Lung microvascular endothelial cell (primary cell): Measurements from ENCODE around the gene RTP5. TPM values are rescaled to one million over a fixed set of nuclear protein-coding genes. Genes with fewer than 3 reads are reported as not detected.
"Not testable (repeated sequence)": the region's sequence is repeated elsewhere in the genome, so short reads cannot be mapped to it uniquely, and the experiment has no call there.

Experiments
- DNase-seq, 2 donors: peaks; one replicate each; pipeline versions ENCODE4 v3.0.0 to v3.0.0-alpha.2; 2010; ENCODE audit warnings: low read depth in 2 of 2
- total RNA-seq: library from RNA; depleted of rRNA; stranded (reverse); fragments of >200 nt; gene quantifications from 2 replicates; pipeline ENCODE4 v1.2.1, GENCODE V29; 2014

Gene RTP5
- total RNA-seq, 1 donor from 2014 or later, result not detected

DNA sequence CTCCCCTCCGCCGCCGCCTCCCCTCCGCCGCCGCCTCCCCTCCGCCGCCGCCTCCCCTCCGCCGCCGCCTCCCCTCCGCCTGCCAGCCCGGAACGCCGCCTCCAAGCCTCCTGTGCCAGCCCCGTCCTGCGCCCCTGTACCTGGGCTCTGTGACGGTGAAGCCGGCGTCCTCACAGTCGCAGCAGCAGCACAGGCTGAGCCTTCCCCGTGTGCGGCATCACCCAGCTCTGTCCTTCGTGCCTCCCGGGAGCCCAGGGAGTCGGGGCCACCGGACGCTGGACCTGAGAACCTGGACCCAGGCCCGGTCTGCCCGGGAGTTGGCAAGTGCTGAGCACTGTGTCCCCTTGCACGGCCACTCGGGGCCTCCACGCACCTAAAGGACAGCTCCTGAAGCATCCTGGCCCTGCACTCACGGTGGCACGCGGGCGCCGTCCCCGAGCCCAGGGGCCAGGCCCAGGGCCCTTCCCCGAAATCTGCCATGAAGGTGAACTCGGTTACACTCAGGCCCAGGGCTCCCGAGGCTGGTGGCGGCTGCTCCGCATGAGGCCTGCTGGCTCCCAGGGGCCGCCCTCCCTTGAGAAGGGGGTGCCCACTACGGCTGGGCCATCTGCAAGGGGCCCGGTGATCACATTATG lies 32.9 kb downstream of the RTP5 start:
- DNase-seq, result no peak

DNA sequence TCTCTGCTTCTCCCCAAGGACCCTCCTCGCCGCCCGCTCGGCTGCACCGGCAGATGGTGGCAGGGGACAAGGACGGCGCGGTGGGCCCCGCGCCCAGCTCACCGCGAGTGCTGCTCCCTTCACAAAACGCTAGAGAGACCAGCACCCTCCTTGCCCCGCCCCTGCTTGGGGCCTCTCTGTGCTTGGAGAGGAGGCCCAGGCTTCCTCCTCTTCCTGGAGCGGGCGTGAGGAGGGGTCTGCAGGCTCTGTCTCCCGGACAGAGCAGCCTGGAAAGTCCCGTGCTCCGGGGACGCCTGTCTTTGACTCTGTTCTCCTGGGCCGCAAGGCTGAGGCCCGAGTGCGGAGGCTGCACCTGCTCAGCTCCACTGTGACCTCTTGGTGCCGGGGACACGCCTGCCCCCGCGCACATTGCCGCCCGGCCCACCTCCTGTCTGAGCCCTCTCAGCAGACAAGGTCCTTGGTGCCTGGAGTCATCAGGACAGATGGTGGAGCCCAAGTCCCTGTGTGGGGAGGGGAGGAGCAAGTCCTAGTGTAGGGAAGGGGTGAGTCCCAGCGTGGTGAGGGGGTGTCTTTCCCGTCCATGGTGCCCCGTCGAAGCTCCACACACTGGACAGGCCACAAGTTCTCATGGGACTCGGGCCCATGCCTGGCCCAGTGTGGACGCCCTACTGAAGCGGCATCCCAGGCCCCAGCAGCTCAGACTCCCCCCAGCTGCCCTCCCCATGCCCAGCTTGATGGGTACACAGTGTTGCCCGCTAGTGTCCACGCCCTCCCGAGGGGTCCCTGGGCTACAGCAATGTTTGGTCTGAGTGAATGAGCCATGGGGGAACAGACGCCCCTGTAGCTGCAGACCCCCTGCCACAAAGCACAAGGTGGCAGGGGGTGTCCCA lies 33.8 kb downstream of the RTP5 start:
- DNase-seq, result no peak

DNA sequence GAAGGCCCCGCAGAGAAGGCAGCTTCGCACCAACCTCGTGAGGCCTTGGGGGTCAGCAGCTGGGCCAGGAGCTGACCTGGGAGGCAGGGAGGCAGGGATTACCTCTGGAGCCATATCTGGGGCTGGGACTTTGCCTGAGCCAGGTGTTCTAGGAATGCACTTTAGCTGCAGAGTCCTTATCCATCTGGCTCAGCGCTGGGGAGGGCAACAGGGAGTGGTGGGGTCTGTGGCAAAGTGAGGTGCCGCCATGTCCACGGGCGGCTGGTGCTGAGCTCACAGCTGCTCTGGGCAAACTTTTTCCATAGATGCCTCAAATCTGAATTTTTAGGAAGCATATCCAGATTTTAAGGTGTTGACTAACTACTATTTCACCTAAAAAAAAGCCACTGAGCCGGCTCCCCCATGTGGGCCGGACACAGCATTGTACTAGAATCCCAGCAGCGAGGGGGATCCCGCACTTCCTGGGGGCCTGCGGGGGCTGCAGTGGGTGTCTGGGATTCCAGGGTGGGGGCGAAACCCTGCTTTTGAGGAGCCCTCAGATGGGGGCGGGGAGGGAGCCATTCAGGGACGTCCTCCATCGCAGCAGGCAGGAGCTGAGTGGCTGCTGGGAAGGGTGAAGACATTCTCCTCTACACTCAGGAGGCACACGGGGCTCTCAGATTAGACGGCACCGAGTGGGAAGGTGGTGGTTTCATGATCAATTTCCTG lies 34.6 kb downstream of the RTP5 start:
- DNase-seq, result no peak

DNA sequence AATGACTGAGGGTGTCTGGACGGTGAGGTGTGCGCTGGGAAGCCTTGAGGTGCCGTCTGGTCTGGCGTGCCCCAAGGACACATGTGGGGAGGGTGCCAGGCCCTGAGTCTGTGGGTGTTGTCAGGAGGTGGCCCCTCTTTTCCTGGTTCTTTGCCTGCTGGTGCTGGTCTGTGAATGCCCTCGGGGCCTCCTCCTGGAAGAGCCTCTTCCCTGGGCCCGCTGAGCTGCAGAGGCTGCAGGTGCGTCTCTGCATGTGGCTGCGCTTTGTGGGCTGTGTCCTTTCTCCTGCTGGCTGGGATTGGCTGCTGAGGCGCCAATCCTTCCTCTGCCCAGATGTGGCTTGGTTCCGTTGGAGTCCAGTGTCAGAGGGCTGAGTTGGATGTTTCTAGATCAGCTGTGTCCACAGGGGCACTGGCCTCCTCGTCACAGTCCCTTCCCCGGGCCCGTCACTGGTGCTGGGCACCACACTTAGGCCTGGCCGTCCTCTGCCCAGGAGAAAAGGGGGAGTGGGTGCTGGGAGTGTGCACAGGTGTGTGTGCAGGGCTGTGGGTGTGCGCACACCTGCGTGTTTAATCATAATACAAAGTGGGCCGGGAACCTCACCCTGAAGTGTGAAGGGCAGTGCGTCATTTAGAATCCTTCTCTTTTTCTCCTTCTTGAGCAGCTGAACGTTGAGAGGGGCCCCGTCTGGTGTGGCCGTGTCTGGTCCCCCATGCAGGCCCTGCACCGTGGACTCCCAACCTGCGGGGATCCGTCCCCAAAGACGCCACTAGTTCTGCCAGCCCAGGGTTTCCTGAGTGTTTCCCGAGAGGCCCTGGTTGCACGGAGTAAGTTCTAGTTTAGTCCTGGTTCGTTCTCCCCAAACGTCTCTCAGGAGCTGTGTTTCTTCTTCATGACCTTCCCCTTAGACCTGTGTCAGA lies 35.5 kb downstream of the RTP5 start:
- DNase-seq, result no peak

DNA sequence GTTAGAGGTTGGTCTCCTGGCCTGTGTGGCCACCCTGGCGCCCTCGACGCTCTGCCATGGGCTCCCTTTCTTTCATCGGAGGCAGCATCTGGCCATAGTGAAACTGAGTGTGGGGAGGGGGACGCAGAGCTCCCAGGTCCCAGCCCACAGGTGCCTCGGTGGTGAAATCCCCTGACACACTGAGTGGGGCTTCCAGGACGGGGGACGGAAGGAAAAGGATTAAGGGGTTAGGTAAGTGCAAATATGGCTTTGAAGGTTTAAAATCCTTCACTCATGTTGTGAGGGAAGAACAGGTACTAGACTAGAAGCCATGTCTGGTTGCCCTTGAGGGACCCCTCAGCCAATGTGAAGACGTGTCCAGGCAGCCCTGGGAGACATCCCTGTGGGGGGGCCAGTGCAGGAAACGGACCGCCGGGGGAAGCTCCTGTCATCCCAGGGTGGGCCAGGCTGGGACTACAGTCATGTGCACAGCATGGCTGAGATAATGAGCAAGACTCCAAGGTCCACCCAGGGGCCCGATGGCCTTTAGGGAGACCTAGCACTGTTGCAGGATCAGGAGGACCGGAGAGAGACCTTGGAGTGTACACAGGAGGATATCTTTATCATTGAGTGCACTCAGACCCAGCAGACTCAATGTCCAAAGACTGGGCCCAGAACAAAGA lies 36.3 kb downstream of the RTP5 start:
- no peak for DNase-seq

DNA sequence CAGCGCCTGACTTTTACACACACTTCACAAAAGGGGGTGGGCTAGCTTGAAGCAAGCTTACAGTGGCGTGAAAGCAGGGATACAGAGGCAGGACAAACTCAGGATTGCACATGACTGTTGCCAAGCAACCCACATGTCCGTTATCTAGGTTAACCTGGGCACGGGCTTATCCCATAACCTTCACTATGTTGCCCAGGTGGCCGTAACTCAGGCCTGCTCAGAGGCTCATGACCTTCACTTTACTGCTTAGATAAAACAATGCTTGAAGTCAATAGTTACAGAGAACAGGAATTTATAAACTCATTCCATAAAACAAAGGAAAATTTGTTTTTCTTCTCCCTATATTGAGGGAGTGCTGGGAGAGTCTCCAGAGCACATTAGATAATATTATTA lies 36.8 kb downstream of the RTP5 start:
- DNase-seq, result not testable (repeated sequence)

DNA sequence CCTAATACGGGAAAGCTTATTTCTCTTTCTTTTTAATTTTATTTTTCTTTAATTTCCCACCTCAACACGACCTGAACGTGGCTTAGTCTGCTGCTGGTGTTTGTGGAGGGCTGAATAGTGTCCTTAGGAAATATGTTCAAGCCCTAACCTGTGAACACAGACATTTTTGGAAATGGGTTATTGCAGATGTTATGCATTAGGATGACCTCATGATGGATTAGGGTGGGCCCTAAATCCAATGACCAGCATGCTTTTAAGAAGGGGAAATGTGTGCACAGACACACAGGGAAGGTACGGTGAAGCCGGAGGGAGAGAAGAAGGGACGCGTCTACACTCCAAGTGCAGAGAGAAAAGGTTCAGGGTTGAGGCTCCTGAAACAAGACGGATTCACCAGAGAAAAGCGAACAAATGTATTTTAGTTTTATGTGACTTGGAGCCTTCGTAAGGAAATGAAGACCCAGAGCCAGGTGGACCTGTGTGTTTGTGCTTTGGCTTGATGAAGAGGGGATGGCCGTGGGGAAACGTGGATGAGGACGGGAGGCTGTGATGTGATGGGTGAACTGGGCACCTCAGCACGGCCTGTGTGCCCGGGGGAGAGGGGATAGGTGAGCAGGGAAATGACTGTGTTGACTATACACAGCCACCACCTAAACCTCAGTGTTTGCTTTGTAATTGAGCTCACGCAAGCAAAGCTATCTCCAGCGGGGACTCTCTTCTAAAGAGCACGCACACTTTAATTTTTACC lies 37.5 kb downstream of the RTP5 start:
- DNase-seq, result no peak

DNA sequence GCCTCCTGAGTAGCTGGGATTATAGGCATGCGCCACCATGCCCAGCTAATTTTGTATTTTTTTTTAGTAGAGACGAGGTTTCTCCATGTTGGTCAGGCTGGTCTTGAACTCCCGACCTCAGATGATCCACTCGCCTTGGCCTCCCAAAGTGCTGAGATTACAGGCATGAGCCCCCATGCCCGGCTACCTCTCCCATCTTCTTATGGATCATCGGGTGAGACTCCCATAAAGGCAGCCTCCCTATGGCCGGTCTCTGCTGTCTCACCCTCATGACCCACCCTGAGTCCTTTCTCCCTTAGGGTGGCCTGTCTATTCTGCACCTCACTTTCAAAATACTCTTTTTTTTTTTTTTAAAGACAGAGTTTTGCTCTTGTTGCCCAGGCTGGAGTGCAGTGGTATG lies 38.3 kb downstream of the RTP5 start:
- DNase-seq, result not testable (repeated sequence)

DNA sequence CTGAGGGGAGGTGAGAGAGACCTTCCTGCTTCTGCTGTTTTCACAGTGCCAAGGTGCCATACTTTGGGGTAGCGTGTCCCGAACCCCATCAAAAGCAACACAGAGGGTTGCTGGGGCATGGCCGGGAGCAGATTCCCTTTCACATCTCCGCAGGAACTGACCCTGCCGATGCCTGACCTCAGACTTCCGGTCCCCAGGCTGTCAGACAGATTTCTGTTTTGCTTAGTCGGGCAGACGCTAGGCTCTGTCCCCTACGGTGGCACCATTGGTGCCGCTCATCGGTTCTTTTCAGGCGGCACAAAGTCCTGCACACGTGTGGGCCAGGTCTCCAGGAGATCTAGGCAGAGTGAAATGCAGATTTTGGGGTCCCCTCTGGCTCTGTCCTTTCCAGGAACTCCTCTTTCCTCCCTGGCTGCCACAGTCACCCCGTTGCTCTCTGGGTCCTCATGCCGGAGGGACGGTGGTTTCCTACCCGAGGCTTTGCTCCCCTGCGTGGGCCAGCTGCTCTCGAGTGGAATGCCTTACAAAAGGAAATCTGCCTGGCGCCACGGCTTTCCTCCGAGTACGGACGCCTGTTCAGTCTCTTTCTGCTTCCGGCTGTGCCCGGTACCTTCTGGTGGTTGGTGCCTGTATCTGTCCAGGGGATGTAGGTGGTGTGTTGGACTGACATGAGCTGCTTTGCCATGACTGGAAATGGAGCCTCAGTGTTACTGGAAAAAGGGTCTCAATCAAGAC lies 39.3 kb downstream of the RTP5 start:
- peak in 1 of 2 donors; percentile 47 for DNase-seq

DNA sequence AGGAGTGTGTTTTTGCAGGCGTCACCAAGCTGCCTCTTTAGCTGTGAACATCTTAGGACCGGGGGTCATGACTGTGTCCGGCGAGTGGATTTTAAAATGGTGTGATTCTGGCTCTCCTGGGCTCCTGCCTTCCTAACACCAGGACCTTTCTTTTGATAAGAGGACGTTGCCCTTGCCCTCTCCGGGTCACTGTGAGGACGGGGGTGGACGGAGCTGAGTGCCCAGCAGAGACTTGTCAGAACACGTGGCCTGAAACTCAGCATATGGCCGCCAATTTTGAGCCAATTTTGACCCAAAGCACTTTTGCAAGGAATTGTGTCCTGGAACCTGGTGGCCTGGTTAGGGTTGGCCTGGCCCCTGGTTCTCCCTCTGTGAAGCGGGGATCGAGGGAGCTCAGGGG lies 40.2 kb downstream of the RTP5 start:
- DNase-seq, result no peak

DNA sequence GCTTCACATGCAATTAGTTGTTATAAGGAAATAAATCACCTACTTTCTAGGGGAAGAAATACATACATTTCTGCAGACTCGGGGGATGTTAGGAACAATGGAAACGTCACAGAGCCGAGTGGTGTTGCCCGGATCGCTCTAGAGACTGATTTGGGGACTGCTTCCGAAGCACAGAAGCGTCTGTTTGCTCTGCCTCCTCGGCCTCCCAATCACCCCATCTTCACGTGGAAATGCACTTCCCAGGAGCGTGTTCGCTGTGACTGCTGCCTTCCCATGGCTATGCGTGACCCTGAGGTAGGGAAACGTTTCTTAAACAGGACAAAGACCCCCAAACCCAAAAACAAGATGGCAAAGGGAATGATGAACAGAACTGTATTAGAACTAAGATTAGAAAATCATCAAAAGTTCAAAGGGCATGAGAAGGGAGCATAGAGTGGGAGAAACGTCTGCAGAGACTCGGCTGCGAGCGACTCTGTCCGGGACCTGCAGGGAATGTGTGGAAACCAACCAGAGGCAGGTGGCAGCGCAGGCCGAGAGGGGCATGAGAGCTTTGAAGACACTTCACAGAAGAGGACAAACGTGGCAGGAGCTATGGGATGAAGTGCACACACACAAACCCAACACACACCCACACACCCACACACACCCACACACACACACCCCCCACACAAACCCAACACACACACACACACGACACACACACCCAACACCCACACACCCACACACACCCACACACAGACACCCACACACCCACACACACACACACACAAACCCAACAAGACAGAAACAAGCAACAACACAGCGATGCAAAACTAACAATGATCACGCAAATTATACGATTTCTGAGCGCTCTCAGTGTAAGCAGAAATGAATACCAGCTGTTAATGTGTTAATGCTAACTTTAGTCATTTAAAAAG lies 41.3 kb downstream of the RTP5 start:
- DNase-seq, result no peak

DNA sequence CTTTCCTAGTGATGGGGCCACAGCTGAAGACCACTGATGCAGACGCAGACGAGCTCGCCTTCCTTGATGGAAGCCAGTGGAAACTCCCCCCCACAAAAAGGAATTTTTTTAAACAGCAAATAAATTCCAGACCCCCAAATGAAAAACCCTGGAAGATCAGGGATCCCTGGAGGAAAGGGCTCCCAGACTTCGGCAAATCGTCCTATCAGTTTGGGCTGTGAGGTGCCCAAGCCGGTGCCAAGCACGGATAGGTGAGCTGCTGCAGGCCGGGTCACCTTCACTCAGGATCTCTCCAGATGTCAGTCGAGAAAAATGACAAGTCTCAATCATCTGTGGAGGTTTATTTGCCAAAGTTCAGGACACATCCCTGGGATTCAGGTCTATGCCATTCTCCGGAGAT lies 42.0 kb downstream of the RTP5 start:
- no peak for DNase-seq

DNA sequence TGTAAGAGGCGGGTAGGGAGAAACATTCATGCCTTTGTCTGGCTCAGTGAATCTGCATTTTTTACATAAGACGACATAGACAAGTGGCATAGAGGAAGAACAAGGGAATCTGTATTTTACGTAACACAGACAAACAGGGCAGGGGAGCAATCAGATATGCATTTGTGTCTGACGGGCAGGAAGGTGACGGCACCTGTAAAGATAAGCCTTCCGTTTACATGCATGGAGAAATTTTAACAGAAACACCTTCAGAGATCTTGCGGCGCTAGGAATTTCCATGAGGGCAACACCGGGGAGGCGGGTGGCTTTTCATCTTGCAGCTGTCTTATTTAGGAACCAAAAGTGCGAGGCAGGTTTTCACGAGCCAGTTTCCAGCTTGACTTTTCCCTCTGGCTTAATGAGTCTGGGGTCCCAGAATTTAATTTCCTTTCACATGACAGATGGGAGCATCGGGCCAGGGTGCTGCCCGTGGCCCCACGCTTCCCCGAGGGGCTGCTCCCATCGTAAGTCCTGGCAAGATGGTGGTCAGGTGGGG lies 42.6 kb downstream of the RTP5 start:
- no peak for DNase-seq

DNA sequence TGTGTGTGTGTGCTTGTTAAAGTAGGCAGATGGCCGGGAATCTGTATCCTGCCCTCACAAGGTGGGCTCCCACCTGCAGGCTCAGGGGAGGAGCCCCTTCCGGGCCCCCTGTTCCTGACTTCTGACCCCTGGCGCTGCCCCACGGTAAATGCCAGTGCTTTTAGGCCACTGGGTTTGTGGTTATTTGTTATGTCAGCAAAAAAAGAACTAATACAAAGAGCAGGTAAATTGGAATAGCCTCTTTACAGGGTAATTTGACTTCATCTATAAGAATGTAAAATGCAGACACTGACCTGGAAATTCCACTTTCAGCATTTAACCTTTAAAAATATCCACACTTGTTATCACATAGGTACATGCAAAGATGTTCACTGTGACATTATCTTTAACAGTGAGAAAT lies 44.2 kb downstream of the RTP5 start:
- DNase-seq, result no peak

DNA sequence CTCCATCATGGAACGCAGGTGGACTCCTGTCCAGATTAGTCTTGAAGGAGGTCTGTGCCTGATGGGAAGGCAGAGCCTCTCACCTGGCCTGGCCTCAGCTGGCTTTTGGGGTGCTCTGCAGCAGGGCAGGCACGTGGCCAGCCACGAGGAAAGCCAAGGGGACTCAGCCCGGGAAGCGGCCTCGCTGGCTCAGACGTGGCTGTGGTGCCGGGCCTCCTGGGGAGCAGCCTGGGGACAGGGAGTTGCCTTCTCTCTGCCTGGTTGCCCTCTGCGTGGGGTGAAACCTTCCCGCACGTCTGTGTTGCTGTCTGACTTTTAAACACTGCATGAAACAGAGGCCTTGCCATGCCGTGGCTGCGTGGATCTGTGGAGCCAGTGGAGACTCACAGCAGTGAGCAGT lies 45.0 kb downstream of the RTP5 start:
- no peak for DNase-seq

DNA sequence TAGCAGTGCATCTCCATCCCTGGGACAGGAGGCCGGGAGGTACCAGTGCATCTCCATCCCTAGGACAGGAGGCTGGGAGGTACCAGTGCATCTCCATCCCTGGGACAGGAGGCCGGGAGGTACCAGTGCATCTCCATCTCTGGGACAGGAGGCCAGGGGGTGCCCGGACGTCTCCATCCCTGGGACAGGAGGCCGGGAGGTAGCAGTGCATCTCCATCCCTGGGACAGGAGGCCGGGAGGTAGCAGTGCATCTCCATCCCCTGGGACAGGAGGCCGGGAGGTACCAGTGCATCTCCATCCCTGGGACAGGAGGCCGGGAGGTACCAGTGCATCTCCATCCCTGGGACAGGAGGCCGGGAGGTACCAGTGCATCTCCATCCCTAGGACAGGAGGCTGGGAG lies 52.1 kb downstream of the RTP5 start:
- DNase-seq, result not testable (repeated sequence)

DNA sequence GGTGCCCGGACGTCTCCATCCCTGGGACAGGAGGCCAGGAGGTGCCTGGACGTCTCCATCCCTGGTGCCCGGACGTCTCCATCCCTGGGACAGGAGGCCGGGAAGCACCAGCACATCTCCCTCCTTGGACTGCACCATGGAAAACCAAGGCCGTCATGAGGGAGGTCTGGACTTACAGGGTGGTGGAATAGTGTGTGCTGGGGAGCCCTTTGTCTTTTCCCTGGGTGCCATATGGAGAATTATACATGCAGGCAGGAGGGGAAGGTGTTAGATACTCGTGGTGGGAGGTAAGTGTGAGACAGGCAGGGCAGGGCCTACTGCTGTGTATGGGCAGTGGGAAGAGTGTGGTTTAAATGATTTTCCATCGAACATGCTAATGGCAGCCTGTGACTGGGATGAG lies 52.9 kb downstream of the RTP5 start:
- no peak for DNase-seq
